GM12872 (cell line): Measurements from ENCODE around the gene MAST4.

Source experiments
- TF ChIP-seq, protein P1 (sequence below): IDR thresholded peaks from 3 replicates; pipeline ENCODE4 v1.5.1; 2011; ENCODE audit warnings: low read depth, mild to moderate bottlenecking, low read length, moderate library complexity; ENCODE audit not compliant: insufficient read depth

MAST4 gene

DNA sequence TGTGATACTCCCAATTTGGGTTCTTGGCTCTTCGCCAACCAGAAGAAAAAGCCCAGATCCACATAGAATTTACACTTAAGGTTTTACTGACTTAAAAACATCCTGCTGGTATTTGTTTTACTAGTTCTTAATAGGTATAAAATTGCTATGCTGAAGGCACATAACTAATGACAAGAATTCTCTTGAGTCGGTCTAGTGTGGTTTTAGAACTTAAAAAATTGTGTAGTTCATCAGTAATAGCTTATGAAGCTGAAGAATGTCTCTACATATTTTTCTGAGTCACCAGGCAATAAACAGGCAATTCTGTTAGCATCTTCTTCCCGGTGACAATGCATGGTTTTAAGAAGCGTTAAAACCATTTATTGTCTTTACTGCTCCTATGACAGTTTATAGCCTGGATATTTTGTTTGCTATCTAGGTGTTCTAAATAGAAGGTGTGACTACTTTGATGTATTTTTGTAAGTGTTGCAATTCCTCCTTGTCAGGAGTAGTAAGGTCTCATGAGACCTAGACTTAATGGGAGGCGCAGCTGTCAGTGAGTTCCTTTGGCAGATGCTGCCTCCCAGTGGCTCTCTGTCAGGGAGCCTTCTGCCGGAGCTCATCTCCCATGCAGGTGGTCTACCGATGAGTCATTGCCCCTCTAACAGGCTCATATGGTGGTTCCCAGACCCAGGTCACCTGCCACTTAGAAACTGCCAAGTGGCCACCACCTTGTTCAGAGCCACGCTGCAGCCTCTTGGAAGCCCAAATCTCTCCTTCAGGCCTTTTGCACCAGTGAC lies 173.8 kb downstream of the MAST4 start:
- TF ChIP-seq, protein P1, sequence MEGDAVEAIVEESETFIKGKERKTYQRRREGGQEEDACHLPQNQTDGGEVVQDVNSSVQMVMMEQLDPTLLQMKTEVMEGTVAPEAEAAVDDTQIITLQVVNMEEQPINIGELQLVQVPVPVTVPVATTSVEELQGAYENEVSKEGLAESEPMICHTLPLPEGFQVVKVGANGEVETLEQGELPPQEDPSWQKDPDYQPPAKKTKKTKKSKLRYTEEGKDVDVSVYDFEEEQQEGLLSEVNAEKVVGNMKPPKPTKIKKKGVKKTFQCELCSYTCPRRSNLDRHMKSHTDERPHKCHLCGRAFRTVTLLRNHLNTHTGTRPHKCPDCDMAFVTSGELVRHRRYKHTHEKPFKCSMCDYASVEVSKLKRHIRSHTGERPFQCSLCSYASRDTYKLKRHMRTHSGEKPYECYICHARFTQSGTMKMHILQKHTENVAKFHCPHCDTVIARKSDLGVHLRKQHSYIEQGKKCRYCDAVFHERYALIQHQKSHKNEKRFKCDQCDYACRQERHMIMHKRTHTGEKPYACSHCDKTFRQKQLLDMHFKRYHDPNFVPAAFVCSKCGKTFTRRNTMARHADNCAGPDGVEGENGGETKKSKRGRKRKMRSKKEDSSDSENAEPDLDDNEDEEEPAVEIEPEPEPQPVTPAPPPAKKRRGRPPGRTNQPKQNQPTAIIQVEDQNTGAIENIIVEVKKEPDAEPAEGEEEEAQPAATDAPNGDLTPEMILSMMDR, result peak; percentile 40; the same call in 2 of the 3 replicates

DNA sequence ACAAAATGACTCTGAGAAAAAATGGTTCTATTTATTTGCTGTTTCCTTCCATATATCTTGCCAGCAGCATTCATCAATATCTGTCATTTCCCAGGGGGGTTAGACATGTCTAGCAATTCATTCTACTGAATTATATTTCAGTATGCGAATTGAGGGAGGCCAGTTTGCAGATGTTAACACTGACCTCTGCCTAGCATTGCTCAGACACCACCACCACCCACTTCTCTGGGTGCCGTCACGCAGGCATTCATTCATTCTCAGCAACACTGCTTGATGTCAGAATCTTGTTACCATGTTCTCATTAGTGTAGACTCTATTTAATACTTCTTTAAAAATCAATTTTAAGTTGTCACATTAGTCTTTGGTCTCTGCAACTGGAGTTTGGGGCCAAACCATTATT lies 181.7 kb downstream of the MAST4 start:
- TF ChIP-seq, protein P1, result no peak

DNA sequence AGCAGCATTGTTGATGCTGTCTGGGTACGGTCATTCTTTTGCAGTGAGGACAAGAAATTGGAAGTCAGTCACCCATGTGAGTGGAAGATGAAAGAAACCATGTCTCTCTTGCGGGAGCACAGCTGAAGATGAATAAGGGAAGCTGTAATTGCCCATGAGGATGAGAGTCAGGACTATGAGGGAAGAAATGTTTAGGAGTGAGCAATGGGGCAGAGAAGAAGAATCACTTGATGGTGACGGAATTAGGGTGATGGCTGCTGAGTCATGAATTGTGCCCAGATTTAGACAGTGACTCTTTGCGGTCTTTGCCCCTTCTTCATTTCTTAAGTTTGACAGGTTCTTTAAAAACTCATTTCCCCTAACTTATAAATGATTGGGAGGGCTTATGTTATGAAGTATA lies 183.3 kb downstream of the MAST4 start:
- TF ChIP-seq, protein P1, result no peak

DNA sequence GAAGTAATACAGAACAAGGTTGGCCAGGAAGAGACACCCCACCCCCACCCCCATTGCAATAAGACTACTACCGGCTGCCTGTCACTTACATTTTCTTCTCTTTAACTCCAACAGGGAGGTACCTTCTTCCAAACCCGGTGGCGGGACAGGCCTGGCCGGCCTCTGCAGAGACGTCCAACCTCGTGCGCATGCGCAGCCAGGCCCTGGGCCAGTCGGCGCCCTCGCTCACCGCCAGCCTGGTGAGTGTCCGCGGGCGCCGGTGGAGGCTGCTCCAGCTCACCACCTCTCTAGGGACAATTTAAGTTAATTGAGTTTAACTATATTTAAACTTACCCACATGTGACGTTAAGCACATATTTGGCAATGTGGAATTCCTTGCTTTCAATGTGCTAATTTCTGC lies 192.4 kb downstream of the MAST4 start:
- TF ChIP-seq, protein P1, result no peak

DNA sequence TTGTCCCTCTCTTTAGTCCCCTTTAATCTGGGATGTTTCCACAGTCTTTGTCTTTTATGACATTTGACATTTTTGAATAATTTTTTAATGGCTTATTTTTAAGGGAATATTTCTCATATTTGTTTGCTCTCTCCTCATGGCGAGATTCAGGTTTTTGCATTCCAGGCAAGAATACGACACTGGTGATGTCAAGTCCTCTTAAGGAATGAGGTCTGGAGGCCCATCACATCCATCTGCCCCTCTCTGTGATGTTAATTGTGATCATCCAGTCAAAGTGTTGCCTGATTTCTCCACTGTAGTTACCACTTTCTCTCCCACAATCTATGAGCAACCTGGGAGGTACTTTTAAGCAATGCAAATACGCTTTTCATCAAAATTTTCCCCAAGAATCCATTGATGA lies 193.2 kb downstream of the MAST4 start:
- TF ChIP-seq, protein P1, result no peak

DNA sequence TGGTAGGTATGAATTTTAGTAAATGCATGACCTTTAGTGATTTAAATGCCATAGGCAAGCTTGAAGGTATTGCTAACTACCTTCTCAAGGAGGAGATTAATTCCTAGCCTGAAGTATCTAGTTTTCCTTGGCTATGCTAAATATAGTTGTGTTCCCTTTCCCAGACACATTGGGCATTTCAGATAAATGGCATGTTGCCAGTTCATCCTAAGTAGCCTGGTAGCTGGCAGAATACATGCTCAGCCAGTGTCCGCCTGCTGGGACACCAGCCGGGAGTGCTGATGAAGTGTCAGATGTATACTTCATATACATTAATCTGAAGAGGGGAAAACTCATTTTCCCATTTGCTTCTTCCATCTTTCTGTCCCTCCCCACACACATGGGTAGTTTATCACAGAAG lies 196.9 kb downstream of the MAST4 start:
- TF ChIP-seq, protein P1, result no peak

DNA sequence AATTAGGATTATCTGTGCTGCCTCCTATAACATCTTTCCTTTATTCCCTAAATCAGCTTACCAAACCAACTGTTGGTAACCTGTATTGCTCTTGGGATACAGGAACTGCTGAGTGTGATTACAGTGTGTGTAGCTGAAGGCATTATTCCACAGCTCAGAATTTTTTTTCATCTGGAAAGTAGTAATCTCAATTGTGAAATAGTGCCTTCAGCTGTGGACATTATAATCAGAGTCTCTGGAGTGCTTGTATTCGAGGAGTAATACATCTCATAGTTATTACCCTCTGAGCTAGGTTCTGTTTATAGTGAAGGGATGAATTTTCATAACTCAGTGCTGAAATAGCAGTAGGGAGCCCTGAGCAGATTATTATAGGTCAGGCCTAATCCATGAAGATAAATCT lies 199.5 kb downstream of the MAST4 start:
- TF ChIP-seq, protein P1, result no peak
